AG08395 (cell line): Measurements from ENCODE around the gene KRTAP5-1.
A peak's percentile ranks its signal among the peaks of the same experiment; 100 is the strongest.

Experiments
- DNase-seq: peaks from one replicate; pipeline ENCODE4 v3.0.0; 2012; ENCODE audit warnings: mixed read lengths, low spot score

Gene KRTAP5-1

DNA sequence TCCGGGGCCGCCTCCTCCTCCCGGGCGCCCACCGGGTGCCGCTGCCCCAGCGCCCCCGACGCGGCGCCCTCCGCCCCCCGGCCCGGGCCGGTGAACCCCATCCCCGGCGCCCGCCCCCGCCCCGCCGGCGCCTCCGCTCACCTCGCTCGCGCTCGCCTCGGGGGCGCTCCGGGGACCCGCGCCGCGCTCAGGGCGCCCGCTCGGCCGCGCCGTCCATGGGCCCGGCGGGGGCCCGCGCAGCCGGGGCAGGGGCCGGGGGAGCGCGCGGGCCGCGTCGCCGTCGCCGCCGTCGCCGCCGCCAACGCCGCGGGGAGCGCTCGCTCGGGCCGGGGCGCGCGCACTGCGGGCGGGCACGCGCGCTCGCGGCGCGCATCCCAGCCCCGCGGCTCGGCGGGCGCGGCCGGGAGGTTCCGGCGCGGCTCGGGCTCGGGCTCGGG lies 13.3 kb downstream of the KRTAP5-1 start:
- DNase-seq: no peak

DNA sequence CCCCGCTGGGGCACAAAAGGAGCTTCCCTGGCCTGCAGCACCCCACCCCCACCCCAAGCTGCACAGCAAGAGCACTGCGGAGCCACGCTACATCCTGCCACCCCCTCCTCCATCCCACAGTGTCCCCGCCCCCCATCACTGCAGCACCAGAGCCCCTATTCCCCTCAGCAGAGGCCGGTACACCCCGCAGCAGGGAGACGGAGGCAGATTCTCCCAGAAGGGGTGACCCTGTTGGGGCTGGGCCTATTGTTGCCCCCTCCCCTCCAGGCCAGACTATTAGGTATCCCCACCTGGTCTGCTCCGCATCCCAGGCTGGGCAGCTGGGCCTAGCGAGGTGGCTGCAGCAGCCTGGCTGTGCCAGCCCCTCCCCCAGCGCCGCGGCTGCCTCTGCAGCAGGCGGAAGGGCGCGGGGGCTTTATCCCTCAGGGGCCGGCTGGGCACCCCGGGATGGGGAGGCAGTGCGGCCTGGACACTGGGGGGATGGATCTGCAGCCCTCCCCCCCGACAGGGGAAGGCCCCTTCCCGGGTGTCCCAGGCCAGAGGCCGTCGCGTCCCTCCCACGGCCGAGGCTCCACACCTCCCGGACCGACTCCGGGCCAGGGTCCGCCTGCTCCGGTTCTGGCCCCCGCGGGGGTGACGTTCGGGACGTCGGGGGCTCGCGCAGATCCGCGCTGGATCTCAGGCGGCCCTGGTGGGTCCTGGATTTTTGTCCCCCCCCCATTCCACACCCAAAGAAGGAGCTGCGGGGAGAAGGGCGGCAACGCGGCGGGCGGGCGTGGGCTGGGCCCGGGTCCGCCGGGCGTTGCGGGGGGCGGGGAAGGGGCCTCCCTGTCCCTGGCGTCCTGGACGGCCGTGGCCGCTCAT lies 14.0 kb downstream of the KRTAP5-1 start:
- DNase-seq: no peak

DNA sequence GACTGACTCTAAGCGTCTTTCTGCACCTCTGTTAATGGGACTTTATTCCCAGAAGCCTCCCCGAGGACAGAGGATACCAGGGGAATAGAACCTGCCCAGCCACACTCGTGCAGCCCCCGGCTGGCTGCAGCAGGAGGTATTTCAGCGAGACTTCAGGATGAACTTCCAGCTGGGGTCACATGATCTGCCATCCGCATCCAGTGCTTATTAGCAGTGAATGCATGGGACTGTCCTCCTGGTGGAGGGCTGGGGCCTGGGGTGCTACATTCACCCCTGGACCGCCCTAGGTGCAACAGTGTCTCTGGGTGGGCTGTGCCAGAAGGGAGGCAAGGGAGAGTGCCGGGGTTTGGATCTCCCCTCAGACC lies 14.6 kb downstream of the KRTAP5-1 start:
- DNase-seq: no peak

GRCh38 chr11:1570001-1570453 lies 15.1 kb downstream of the KRTAP5-1 start:
- DNase-seq: no peak

DNA sequence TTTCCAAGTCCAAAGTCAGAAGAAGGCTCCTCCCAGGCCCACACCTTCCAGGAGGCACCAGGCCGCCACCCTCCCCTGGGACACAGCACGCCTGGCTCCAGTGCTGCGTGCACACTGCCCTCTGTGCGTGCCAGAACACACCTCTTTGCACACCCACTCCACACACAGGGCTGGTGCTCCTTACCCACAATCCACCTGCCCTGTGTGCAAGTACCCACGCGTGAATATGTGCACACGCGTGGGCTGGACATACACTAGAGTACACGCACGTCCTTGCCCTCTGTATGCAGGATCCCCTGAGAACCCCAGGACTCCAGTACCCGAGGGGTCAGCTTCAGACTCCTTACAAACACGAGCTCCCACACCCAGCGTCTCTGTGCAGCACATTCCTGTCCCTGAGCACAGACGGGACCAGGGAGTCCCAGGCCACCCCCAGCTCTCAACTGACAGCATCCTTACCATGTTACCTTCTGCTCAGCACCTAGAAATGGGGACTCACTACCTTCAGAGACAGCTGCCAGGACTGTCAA lies 15.8 kb downstream of the KRTAP5-1 start:
- DNase-seq: no peak

GRCh38 chr11:1568441-1568911 lies 16.6 kb downstream of the KRTAP5-1 start:
- DNase-seq: no peak

DNA sequence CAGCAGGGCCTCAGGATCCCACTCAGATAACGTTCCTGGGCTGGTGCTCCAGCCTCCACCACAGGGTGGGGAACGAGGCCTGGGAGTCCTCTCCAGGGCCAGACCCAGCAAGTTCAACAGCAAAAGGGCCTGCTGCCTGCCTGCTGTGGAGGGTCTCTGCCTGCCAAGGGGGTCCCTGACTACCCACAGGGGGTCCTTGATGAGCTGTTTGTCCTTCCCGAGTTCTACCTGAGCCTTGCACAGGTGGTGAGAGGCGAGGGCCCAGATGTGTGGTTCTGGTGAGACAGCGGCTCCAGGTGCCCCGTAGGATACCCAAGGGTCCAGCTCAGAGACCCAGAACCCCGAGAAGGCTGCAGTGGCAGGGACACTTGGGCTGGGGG lies 17.4 kb downstream of the KRTAP5-1 start:
- no peak for DNase-seq

GRCh38 chr11:1567052-1567720 lies 17.9 kb downstream of the KRTAP5-1 start:
- no peak for DNase-seq

GRCh38 chr11:1566381-1567051 lies 18.6 kb downstream of the KRTAP5-1 start:
- DNase-seq: no peak

- DNase-seq: no peak
Measured at GRCh38 chr11:1565904-1566247, 19.2 kb downstream of the KRTAP5-1 start.

DNA sequence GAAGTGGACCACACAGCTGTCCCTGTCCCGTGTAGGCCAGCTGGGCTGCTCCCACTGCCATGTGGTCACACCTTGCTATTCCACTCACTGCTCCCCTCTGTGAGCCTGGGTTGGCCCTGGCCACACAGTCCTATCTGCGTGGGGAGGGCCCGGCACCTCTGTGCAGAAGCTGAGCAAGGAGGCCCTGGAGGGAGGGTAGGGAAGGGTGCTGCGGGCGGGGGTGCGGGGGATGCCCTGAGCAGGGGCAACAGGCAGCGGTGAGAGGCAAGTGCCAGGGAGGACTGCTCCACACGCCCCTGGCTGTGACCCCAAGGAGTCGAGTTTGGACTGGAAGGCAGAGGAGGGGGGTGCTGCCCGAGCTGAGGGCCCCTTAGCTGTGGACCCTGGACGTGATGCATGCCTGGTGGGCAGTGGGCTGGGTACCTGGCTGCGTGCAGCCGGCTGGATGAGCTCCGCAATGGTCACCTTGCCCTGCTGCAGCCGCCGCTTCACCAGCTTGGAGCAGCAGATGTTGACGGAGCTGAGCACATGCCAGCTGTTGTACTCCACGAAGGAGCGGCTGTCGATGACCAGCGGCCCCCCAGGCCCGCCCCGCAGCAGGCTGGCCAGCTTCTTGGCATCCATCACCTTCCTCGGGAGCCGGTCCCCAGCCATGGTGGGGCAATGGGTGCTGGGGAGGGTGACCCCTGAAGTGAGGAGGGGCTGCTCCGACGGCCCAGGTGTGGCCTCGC lies 19.7 kb downstream of the KRTAP5-1 start:
- no peak for DNase-seq

DNA sequence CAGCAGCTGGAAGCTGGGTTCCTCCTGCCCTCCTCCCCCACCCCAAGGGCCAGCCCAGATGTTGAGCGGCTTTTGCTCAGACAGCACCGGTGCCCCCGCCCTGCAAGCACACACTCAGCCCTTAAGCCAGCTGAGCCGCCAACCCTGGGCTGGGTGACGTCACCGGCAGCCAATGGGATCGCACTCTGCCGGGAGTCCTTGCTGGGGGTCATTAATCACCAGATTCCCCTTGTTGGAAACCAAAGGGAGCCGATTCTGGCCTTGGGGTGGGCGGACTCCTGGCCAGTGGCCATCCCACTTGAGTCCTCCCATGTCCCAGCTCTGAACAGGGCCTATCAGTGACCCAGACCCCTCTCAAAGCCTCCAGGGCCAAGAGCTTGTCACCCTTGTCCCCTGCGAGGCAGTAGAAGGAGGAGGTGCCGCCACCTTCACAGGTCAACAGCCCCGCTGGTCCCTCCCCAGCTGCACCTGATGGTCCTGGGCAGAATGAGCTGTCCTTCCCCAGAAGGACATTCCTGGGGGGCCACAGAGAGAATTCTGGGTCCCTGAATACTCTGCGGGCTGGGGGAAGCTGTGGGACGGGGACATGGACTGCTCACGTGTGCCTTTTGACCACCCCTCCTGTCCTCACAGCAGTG lies 20.4 kb downstream of the KRTAP5-1 start:
- peak; percentile 88 for DNase-seq

GRCh38 chr11:1563697-1564534 lies 21.2 kb downstream of the KRTAP5-1 start:
- DNase-seq: no peak

- DNase-seq: no peak
Measured at GRCh38 chr11:1563149-1563638, 21.9 kb downstream of the KRTAP5-1 start.

DNA sequence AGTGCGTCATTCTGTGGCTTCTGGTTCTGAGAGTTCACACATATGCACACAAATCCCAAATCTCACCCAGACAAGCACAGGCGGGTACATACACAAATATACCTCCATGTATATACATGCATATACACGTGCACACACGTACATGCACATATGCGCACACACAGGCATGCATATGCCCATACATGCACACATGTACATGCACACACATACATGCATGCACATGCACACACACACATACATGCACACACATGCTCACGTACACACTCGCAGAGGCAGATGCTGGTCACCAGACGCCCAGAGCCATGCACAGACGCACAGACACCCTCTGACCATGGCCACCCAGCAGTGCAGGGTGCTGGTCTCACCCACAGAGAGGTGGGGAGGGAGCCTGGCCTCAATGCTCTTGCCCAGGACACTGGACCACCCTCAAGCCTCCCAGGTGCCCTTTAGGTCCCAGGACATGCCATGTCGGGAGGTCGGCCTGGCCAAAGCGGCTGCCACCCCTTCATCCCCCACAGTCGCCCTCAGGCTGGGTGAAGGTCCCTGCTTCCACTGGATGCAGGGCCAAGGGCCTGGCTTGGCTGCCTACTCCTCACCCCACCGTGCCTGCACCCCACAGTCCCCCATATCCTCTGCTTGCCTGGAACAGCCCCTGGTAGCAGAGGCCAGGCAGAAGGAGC lies 22.5 kb downstream of the KRTAP5-1 start:
- no peak for DNase-seq

DNA sequence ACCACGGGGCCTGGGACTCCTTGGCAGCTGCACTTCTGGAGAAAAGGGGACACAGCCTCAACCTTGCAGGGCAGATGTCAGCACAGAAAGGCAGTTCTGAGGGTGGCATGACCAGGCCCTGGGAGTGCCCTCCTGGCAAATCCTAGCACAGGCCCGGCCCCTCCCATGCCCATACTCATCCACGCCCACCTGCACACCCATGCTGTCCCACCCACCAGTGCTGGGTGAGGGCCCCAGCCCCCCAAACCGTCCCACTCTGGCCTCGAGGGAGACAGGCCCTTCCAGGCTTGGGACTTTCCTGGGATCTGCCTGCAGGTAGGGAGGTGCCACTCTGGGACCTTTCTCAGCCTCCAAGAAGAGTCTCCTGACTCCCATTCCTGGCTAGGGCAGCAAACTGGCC lies 23.1 kb downstream of the KRTAP5-1 start:
- no peak for DNase-seq

GRCh38 chr11:1561266-1561665 lies 23.8 kb downstream of the KRTAP5-1 start:
- no peak for DNase-seq

- DNase-seq: no peak
Measured at GRCh38 chr11:1560649-1561251, 24.3 kb downstream of the KRTAP5-1 start.

- no peak for DNase-seq
Measured at GRCh38 chr11:1560002-1560648, 25.0 kb downstream of the KRTAP5-1 start.
